DLD1 (cell line): ENCODE measurements around the gene RYR2.
"Not testable (repeated sequence)": the region's sequence is repeated elsewhere in the genome, so short reads cannot be mapped to it uniquely, and the experiment has no call there.

ENCODE experiments used
- in situ Hi-C: cut with HindIII; loops from 2 replicates; pipeline ENCODE4 v1.10.0; 2017; ENCODE audit warnings: low sequenced_read_pairs

RYR2 gene

GRCh38 chr1:237820634-237821033, 778.6 kb downstream of the RYR2 start:
- in situ Hi-C loops = not testable (repeated sequence)

DNA sequence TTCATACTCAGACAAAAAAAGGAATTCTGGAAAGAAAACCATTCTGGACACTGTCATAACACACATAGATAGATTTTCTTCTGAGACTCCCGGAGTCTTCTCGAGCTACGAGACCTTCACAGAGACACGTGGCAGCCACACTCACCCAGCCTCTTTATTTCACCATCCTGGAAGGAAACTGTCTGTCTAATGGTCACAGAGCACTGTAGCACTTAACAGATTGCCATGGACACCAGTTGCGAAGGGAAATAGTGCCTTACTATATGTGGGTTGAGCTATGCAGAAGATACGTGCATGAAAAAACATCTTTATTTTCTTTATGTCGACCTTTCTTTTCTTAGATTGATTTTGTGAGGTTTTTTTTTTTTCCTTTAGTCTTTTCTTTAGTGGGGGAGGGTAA, 790.9 kb downstream of the RYR2 start:
- in situ Hi-C loops = no loop called here

DNA sequence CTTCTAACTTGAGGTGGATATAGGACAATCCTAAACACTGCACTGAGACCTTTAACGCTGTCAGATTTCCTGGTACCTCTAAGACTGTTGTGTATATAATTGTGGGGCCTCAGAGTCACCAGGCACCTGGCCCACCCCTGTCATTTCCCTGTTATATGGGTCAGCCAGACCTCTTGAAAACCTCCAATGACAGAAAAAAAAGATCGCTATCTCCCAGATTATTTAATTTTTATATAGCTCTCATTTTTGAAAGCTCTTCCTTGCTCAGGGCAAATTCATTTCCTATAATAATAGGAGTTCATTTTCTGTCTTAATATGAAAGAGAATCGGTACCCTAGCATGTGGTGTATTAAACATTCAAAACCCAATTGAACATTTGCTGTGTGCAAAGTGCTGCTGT, 792.1 kb downstream of the RYR2 start:
- in situ Hi-C loops = no loop called here

DNA sequence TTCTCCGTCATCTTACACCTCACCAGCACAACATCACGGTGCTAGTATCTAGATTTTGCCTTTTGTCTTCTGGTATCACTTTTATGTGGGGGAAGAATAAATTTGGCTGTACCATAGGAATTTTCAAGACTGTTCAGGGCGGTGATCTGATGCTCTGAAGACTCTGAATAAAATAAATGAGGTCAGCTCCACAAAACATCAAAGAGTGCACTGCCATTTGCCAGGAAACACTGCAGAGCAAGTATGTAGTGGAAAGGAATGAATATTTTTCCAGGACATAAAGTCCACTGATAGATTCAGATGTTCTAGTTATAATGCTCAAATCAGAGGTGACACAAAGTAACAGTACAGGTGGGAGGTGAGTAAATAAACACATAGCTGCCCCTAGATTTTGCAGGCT, 792.5 kb downstream of the RYR2 start:
- in situ Hi-C loops = no loop called here

DNA sequence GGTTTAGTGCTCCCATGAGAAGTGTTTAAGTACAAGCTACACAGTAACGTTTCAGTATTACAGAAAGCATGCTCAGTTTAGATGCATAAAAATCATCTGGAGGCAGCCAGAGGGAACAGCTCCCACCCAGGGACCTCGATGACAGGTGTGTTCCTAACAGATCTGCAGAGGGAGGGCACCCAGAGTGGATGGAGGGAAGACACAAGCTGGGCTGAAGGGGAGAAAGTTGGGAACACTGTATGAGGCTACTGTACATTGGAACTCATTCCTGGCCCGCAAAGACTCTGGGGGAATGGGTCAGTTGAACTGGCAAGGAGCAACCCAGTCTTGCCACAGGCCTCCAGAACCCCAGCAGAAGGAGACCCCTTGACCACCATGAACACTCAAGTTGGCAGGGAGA, 796.3 kb downstream of the RYR2 start:
- in situ Hi-C loops = no loop called here

DNA sequence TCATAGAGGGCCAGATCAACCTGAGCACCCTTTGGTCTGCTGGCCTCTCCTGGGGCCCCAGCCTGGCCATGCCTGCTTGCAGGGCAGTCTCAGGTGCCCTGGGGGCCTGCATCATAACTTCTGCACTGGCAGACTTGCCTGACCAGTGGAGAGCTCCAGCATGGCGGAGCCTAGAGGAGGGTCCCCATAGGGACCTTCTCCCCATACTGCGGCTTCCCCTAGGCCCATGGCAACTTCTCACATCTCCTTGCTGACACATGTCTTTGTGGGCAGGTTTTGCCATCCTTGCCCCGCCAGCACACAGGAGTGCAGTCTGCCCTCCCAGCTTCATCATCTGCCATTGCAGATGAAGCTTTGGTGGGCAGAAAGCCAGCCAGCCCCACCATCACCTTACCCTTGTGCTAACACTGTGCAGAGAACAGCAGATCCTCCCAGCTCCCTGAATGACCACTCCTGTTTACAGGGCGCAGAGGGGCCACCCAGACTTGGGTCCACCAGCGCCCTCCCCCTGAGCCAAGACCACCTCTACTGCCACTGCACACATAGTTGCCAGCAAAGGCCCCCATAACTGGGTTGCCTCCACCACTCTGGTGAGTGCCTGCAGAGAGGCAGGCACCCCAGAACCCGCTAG, 797.0 kb downstream of the RYR2 start:
- in situ Hi-C loops = no loop called here

- in situ Hi-C loops = no loop called here
Observed at GRCh38 chr1:237841485-237841884, 799.5 kb downstream of the RYR2 start.

DNA sequence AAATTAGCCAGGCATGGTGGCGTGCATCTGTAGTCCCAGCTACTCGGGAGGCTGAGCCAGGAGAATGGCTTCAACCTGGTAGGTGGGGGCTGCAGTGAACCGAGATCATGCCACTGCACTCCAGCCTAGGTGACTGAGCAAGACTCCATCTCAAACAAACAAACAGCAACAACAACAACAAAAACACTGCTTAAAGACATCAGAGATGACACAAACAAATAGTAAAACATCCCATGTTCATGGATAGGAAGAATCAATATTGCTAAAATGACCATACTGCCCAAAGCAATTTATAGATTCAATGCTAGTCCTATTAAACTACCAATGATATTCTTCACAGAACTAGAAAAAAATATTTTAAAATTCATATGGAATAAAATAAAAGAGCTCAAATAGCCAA, 801.5 kb downstream of the RYR2 start:
- in situ Hi-C loops = not testable (repeated sequence)

GRCh38 chr1:237851210-237851845, 809.3 kb downstream of the RYR2 start:
- in situ Hi-C loops = no loop called here

- in situ Hi-C loops = no loop called here
Observed at GRCh38 chr1:237852342-237852741, 810.4 kb downstream of the RYR2 start.

DNA sequence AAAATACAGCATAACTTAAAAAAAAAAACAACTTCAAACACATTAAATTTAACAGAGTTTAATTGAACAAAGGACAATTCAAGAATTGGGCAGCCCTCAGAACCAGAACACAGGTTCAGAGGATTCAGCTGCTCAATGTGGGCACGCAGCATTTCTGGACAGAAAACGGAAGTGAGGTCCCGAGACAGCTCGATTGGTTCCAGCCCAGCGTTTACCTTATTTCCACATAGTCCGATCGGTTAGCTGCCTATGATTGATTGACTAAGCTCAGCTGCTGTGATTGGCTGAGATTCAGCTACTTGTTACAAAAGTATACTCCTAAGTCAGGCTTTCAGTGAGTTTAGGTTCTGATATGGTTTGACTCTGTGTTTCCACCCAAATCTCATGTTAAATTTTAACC, 815.5 kb downstream of the RYR2 start:
- in situ Hi-C loops = no loop called here

DNA sequence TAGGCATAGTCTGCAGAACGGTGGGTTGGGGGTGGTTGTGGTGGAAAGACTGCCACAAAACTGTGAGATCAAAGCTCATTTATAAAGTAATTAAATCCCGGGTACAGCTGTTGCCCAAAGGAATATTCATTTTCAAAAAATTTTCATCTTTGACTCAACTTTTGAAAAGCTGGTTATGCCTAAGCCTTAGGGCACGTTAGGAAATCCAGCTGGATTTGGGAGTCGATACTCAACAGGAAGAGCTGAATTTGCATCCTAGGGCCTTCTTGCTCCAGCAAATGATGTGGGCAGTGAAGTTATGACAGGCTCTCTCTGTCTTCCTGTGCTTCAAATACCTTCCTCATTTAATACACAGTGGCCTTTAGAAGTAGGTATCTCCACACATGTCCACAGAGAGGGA, 817.0 kb downstream of the RYR2 start:
- in situ Hi-C loops = no loop called here

- in situ Hi-C loops = no loop called here
Observed at GRCh38 chr1:237861944-237862343, 820.0 kb downstream of the RYR2 start.

- in situ Hi-C loops = no loop called here
Observed at GRCh38 chr1:237863234-237863633, 821.2 kb downstream of the RYR2 start.

- in situ Hi-C loops = no loop called here
Observed at GRCh38 chr1:237864338-237865244, 822.6 kb downstream of the RYR2 start.

DNA sequence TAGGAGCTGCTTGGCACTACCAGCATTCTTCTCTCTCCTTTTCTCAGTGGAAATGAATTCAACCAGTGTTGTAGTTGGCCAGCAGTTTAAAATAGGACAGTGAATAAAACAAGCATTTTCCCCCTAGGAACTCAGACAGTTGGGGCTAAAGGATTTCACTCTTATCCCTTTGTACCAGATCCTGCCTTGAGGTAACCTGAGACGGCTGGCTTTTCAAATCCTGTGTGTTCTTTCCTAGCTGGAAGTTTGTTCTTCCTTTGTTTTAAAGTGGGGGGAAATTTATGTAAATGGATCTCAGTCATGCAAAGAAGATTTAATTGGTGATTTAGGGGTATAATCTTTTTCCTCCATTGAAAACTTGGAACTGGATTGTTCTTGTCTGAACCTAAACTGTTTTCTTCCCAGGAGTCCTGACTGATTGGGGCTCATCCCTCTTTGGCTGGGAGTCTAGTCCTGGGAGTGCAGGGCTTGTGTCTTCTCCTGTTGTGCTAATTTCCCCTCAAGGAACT, 825.5 kb downstream of the RYR2 start:
- in situ Hi-C loops = no loop called here

DNA sequence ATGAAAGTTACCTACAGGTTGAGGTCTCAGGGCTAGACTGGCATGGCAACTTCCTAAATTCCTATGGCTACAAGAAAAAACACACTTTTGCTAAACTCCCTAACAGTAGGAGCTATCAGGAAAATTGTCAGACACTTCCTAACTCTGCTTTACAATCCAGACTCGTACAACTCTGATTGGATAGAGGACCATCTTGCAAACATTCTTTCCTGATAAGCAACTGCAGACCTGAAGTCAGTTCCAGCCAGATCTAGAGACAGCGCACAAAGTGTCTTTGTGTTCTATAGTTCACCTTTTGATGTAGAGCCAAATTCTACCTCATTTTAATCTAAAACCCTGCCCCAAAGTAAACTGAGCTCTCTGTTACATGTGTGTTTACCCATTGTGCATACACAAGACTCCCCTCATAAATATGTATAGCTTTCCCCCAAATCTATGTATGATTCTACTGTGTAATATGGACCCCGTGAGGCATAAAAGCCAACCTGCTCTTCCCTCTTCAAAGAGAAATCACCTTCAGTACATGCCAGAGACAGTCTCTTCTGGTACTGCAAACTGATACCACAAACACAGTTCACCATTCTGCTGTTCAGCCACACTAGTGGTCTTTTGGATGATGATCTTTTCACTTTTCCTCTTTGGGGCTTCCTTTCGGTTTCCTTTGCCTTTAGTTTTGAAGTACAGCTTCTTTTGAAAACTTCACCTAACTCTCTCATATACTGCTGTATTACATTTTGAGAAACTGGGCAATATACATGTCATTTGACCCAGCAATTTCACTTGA, 827.0 kb downstream of the RYR2 start:
- in situ Hi-C loops = no loop called here

DNA sequence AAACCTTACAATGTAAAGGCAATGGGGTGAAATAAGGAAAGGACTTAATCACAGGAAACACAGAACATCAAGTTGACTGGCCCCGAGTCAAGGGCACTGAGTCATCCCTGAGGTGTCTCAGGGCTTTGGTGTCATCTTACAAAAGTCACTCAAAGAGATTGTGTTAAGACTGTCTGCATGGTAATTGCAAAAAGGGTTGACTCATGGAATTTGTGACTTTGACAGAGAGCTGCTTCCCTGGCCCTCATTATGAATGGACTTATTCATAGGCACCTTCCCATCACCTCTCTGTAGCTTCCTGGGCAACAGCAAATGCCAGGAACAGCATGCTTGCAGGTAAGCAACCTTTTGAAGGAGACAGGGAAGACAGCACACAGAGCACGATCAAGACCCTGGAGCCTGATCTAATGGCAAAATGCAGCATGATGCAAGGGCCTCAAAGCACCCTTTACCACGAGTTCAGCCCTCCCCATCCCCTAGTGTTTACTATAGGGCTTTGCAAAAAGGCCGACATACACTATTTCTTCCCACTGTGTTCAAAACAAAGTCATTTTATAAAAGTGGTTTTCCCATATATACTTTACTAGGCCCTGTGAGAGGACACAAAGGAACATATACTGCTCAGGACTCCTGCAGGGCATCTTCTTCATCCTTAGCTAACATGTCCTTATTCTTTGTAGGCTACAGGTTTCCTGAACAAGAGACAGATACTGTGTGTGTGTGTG, 831.7 kb downstream of the RYR2 start:
- in situ Hi-C loops = no loop called here

- in situ Hi-C loops = no loop called here
Observed at GRCh38 chr1:237875291-237875690, 833.3 kb downstream of the RYR2 start.

DNA sequence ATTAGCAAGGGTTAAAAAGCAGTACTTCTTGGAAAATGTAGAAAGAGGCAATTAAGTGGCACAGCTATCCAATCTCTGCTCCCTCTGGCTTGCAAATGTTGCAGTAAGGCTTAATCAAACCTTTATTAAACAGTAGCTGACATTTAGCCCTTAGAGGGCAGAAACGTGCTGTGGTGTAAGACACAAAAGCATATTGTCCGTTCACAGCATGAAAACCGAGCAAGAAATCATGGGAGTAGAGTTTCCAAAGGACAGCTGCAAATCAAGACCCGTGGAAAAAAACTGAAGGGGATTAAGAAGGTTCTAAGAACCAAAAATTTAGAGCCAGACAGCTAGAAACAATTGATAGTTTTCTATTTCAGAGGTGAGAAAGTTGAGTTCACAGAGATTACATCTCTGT, 835.6 kb downstream of the RYR2 start:
- in situ Hi-C loops = no loop called here
